Stromal cell of bone marrow (primary cell): ENCODE data around the gene STK32B.

Source experiments
- DNase-seq: peaks from one replicate; pipeline ENCODE4 v3.0.0-alpha.2; 2012; ENCODE audit warnings: low read depth

Gene STK32B

DNA sequence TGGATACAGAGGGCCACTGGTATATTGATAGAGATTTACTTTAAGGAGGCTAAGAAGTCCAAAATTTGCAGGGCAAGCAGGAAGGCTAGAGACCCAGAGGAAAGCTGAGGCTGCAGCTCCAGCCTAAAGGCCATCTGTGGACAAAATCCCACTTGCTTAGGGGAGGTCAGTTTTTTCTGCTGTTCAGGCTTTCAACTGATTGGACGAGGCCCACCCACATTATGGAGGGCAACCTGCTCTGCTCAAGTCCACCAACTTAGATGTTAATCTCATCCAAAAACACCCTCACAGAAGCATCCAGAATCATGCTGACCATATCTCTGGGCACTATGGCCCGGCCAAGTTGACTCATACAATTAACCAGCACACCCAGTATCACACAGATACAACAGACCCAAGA, 480.8 kb downstream of the STK32B start:
- DNase-seq, result no peak

DNA sequence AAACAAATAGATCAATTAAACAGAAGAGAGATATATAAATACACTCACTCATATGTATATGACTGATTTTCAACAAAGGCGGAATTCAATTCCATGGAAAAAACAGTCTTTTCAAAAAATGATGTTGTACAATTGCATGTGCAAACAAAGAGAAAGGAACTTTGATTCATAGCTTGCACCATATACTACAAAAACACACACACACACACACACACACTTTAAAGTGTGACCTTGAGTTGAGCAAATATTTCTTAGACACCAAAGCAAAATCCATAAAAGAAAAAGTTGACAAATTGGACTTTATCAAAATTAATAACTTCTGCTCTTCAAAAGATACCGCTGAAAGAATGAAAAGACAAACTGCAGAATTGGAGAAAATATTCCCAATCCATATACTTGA, 488.3 kb downstream of the STK32B start:
- no peak for DNase-seq

DNA sequence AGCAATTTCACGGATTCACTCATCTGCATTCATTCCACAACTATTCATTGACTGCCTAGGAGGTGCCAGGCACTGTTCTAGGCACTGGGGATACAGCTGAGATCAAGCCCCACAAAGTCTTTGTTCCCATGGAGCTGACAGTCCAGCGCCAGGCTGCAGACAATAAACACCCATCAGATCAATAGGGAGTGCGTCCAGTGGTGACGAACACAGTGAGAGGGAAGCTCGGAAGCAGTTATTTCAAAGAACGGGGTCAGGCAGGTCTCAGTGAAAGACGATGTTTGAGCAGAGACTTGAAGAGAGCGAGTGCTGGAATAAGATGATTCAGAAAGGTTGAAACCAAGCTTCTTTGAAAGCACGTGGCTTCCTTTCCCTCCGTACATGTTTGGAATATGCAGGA, 489.9 kb downstream of the STK32B start:
- DNase-seq, result no peak

DNA sequence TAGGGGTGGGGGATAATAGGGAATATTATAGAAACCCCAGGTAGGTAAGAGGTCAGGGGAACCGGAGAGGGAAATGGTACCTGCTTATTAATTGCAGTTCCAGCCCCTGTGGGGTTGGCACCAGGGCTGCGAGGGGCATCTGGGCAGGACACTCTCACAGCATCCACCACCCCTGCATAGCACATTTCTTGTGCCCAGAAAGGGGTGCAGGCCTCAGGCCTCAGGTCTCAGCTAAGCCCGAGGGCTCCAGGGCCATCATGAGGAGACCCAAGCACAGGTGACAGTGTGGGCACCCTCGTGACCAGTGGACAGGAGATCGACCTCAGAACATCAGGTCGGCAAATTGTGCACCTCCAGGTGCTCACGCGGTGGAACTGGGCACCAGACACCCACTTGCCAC, 492.4 kb downstream of the STK32B start:
- no peak for DNase-seq

DNA sequence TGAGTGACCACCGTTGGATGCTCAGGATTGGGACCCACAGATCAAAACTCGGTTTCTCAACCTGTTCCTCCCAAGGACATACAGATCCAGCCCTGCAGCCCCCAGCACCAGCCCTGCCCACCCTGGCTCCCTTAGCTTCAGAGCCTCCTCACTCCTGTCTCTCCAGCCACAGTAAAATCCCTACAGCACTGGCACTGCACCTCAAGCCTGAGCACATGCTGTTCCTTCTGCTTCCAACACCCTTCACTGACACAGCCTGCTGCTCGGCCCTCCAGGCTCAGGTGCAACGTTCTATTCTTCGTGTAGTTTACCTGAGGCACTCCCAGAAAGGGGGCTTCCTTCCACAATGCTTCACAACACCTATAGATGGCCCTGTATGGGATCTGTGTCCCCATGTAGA, 493.5 kb downstream of the STK32B start:
- DNase-seq, result no peak

DNA sequence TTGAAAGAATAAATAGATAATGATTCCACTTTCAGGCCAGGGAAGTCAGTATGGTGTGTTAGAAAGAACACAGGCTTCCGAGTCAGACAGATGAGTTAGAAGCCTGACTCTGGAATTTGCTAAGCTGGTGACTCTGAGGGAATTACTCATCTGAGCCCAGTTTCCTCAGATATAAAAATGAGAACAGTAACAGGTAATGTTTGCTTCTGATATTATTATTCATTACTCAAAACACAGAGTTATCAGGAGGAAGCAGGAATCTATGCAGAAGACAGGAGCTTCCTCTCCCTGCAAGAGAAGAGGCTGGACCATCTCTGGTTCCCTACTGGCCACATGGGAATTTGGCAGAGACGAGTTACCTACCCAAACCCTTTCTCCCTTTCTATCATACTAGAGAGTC, 494.0 kb downstream of the STK32B start:
- DNase-seq, result no peak

DNA sequence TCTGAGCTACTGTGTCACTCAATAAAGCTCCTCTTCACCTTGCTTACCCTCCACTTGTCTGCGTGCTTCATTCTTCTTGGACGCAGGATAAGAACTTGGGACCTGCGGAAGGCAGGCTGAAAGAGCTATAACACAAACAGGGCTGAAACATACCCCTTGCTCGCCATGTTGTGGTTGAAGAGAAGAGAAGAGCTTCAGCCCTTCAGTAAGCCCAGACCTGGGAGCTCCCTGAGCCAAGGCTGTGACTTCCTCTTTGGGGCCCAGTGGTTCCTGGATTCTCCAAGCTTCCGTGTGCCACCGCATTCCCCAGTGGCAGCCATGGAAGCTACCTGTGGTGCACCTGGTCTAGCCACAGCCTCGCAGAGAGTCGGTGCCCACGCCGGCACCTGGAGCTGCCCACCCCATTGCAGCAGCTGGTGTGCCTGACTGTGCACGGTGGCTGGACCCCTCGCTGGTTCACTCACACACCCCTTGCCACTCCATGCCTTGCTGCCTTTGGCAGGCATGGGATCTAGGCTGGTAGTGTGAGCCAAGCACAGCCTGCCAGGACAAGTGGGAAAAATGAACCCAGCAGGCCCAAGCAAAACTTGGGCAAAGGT, 496.5 kb downstream of the STK32B start:
- DNase-seq, result no peak
